Activated naive CD4-positive, alpha-beta T cell treated with anti-CD3 and anti-CD28 coated beads, Interleukin-2, amount 10 ng/mL, durations not matched to agents 5 hours and 36 hours (primary cell): ENCODE results near the gene RWDD4. TPM values are rescaled to one million over a fixed set of nuclear protein-coding genes. Genes with fewer than 3 reads are reported as not detected.

ENCODE experiments used
- total RNA-seq, 2 experiments: library from RNA; stranded (reverse); gene quantifications; one replicate each; pipeline ENCODE4 v1.2.3, GENCODE V29; 2021

Gene RWDD4
- 10 to 100 TPM; 11.1 to 12.0 TPM for total RNA-seq

GRCh38 chr4:183659029-183659871 lies at the start of gene RWDD4, which contains the start of gene TRAPPC11:
TSS of gene RWDD4 (minus strand) at chr4:183659185. CDS start at chr4:183658952, 233 bp downstream.
TSS of gene TRAPPC11 (plus strand) at chr4:183659293. CDS start at chr4:183663868, 4,575 bp downstream.

Other genes with a start within 250 kb of the RWDD4 start
- 10 to 100 TPM; 27.7 to 29.7 TPM for gene CDKN2AIP, start 214.5 kb downstream of the RWDD4 start, total RNA-seq
- 10 to 100 TPM; 11.7 to 14.9 TPM for gene ING2, start 154.1 kb downstream of the RWDD4 start, total RNA-seq
- 10 to 100 TPM; 28.4 to 30.2 TPM for gene TRAPPC11, start 108 bp upstream of the RWDD4 start, total RNA-seq
- not detected for gene STOX2, start 246.1 kb upstream of the RWDD4 start, total RNA-seq